Transverse colon (tissue), 3 donors: ENCODE data around the gene ZDHHC24.

Source experiments
- POLR2A ChIP-seq: fragments of 450-650 bp; IDR thresholded peaks from one replicate; pipeline ENCODE4 v1.6.1; 2016; ENCODE audit warnings: antibody characterized with exemption, mild to moderate bottlenecking, moderate library complexity
- TF ChIP-seq, protein P1 (sequence below), 5 experiments: fragments of 200-600 bp in 3 of 5; fragments of 450-650 bp in 2 of 5; sonication (generic) in 3 of 5; IDR thresholded peaks; 1 replicate in 2 of 5; 2 replicates in 3 of 5; pipeline ENCODE4 v1.5.1; 2016 to 2017; ENCODE audit warnings: antibody characterized with exemption in 5 of 5, inconsistent platforms in 3 of 5, mild to moderate bottlenecking in 2 of 5, moderate library complexity in 1 of 5

DNA sequence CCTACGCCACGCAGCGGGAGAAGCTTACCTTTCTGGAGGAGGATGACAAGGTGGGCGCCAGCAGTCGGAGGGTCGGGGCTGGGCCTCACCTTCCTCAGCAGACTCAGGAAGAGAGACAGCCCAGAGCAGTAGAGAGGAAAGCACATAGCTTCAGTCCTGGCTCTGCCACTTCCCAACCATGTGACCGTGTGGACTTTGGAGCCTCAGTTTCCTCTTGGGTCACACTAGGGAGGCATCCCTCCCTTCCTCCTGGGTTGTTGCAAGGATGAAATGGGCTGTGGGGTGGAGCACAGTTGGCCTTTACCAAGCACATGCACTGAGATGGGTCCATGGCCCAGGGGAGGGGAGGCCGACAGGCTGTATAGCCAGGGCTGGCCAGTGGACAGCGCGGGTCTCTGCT is 52.7 kb downstream of the ZDHHC24 start:
- TF ChIP-seq, protein P1, sequence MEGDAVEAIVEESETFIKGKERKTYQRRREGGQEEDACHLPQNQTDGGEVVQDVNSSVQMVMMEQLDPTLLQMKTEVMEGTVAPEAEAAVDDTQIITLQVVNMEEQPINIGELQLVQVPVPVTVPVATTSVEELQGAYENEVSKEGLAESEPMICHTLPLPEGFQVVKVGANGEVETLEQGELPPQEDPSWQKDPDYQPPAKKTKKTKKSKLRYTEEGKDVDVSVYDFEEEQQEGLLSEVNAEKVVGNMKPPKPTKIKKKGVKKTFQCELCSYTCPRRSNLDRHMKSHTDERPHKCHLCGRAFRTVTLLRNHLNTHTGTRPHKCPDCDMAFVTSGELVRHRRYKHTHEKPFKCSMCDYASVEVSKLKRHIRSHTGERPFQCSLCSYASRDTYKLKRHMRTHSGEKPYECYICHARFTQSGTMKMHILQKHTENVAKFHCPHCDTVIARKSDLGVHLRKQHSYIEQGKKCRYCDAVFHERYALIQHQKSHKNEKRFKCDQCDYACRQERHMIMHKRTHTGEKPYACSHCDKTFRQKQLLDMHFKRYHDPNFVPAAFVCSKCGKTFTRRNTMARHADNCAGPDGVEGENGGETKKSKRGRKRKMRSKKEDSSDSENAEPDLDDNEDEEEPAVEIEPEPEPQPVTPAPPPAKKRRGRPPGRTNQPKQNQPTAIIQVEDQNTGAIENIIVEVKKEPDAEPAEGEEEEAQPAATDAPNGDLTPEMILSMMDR (IDR thresholded peaks at IDR 0.05): no peak
- no peak for TF ChIP-seq POLR2A
